Breast epithelium (tissue), 3 donors: ENCODE measurements around the gene ANXA9.

Experiments
- POLR2A ChIP-seq: fragments of 450-650 bp; IDR thresholded peaks from one replicate; pipeline ENCODE4 v1.6.1; 2016; ENCODE audit warnings: antibody characterized with exemption, mild to moderate bottlenecking, moderate library complexity
- POLR2AphosphoS5 ChIP-seq, 3 donors: sonication (generic); formaldehyde crosslinking; IDR thresholded peaks; one replicate each; pipeline ENCODE4 v1.6.1; 2017; ENCODE audit warnings: antibody characterized with exemption in 3 of 3
- TF ChIP-seq, protein P1 (sequence below), 3 donors: fragments of 450-650 bp; IDR thresholded peaks; one replicate each; pipeline ENCODE4 v1.5.1; 2016 to 2017; ENCODE audit warnings: antibody characterized with exemption in 3 of 3, mild to moderate bottlenecking in 3 of 3, moderate library complexity in 3 of 3

DNA sequence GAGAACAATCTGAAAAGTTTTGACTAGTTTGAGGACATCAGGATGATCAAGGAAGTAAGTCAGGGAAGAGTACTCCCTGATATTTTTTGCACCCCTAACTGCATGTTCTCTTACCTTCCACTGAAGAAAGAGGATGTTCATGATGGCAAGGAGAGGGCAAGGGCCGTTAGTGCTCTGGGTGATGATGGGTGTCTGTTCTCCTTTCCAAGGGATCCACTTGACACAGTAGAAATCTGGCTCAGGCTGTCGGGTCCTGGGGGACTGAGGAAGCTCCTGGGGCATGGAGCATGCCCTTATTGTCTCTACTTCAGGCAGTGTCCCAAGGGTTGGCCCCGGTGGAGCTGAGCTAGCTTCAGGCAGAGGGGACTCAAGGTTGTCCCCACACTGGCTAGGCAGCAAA lies 20.0 kb downstream of the ANXA9 start:
- TF ChIP-seq, protein P1, sequence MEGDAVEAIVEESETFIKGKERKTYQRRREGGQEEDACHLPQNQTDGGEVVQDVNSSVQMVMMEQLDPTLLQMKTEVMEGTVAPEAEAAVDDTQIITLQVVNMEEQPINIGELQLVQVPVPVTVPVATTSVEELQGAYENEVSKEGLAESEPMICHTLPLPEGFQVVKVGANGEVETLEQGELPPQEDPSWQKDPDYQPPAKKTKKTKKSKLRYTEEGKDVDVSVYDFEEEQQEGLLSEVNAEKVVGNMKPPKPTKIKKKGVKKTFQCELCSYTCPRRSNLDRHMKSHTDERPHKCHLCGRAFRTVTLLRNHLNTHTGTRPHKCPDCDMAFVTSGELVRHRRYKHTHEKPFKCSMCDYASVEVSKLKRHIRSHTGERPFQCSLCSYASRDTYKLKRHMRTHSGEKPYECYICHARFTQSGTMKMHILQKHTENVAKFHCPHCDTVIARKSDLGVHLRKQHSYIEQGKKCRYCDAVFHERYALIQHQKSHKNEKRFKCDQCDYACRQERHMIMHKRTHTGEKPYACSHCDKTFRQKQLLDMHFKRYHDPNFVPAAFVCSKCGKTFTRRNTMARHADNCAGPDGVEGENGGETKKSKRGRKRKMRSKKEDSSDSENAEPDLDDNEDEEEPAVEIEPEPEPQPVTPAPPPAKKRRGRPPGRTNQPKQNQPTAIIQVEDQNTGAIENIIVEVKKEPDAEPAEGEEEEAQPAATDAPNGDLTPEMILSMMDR (IDR thresholded peaks at IDR 0.05) = no peak
- TF ChIP-seq POLR2AphosphoS5 (IDR thresholded peaks at IDR 0.05) (no peak), POLR2A (no peak)
